Body of pancreas (tissue), 4 donors: Measurements from ENCODE around the gene NUDT14. TPM values are rescaled to one million over a fixed set of nuclear protein-coding genes. Genes with fewer than 3 reads are reported as not detected.

ENCODE experiments used
- ATAC-seq: fragments of 150-250 bp; one replicate; pipeline ENCODE4 v1.9.1; 2016
- DNase-seq, 4 donors: peaks; one replicate each; pipeline ENCODE4 v3.0.0-alpha.2; 2019
- H3K27ac ChIP-seq, 4 donors: fragments of 200-600 bp; sonication (generic); 1 replicate in 3 of 4; 2 replicates in 1 of 4; pipeline versions ENCODE4 v1.5.1 to v1.6.1; 2016 to 2019; ENCODE audit warnings: mild to moderate bottlenecking in 1 of 4, mixed read lengths in 1 of 4, moderate library complexity in 1 of 4
- H3K27me3 ChIP-seq, 2 donors: fragments of 200-600 bp; sonication (generic); one replicate each; pipeline ENCODE4 v1.6.0; 2016; ENCODE audit warnings: mild to moderate bottlenecking in 1 of 2
- H3K36me3 ChIP-seq, 2 donors: fragments of 200-600 bp; sonication (generic); replicated peaks in 1 of 2; 2 replicates each; pipeline ENCODE4 v1.5.1; 2016; ENCODE audit warnings: low read depth in 2 of 2; ENCODE audit not compliant: insufficient read depth in 1 of 2
- H3K4me1 ChIP-seq: fragments of 200-600 bp; sonication (generic); one replicate; pipeline ENCODE4 v1.6.0; 2016
- H3K4me3 ChIP-seq, 2 donors: fragments of 200-600 bp; sonication (generic); 1 replicate in 1 of 2; 2 replicates in 1 of 2; pipeline ENCODE4 v1.5.1; 2016 to 2019
- H3K9me3 ChIP-seq, 3 donors: fragments of 200-600 bp; sonication (generic); 1 replicate in 2 of 3; 2 replicates in 1 of 3; pipeline ENCODE4 v1.5.1; 2016
- POLR2A ChIP-seq, 3 donors: fragments of 450-650 bp; IDR thresholded peaks; one replicate each; pipeline ENCODE4 v1.6.1; 2016; ENCODE audit warnings: antibody characterized with exemption in 3 of 3, mild to moderate bottlenecking in 2 of 3
- WGBS, 2 donors: methylation state at CpG; one replicate each; pipeline ENCODE4 v1.1.5; 2017; 5-methylcytosine and 5-hydroxymethylcytosine counted together
- intact Hi-C: fragments of 100-400 bp; cut with DNase I; formaldehyde crosslinking; loops from one replicate; pipeline ENCODE4 v1.15.1; 2023
- total RNA-seq, 2 donors: library from RNA; depleted of rRNA; stranded (reverse); fragments of >200 nt; gene quantifications; one replicate each; pipeline ENCODE4 v1.1.0, GENCODE V29; 2016
- TF ChIP-seq, protein P1 (sequence below), 7 experiments: fragments of 450-650 bp in 4 of 7; fragments of 200-600 bp in 3 of 7; sonication (generic) in 3 of 7; IDR thresholded peaks; one replicate each; pipeline ENCODE4 v1.5.1; 2016 to 2019; ENCODE audit warnings: antibody characterized with exemption in 7 of 7

The NUDT14 gene
- total RNA-seq, 2 donors from 2014 or later = 28.8 to 66.9 TPM

DNA sequence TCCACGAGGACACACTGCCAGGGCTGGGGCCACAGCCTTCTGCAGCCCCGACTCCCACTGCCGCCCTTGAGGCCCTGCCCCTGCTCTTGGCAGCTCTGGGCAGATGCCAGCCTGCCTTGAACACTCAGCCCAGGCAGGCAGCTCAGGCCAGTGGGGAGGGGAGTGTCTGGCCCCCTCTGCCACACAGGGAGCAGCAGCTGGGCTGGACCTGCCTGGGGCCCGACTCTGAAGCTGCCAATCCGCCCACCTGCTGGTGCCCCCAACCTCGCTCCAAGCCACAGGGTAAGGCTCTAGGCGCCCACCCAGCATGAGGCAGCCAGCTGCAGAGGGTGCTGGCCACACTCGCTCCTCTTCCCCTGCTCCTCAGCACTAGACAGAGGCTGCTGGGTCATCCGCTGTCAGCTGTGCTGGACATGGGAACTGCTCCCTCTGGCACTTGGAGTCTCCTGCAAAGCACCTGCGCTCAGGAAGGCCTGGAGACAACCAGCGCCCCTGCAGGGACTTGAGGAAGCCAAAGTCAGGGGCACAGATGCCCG is 24.6 kb upstream of the NUDT14 start:
- ATAC-seq (no peak), DNase-seq (peak in 3 of 4 donors; percentile 53 to 76 (median 75))
- H3K27ac ChIP-seq = peak overlapping the region; percentile 46 to 56 (median 54)
- peaks cover 49% of the 10 kb centered on the region for H3K4me1 ChIP-seq
- TF ChIP-seq, protein P1, sequence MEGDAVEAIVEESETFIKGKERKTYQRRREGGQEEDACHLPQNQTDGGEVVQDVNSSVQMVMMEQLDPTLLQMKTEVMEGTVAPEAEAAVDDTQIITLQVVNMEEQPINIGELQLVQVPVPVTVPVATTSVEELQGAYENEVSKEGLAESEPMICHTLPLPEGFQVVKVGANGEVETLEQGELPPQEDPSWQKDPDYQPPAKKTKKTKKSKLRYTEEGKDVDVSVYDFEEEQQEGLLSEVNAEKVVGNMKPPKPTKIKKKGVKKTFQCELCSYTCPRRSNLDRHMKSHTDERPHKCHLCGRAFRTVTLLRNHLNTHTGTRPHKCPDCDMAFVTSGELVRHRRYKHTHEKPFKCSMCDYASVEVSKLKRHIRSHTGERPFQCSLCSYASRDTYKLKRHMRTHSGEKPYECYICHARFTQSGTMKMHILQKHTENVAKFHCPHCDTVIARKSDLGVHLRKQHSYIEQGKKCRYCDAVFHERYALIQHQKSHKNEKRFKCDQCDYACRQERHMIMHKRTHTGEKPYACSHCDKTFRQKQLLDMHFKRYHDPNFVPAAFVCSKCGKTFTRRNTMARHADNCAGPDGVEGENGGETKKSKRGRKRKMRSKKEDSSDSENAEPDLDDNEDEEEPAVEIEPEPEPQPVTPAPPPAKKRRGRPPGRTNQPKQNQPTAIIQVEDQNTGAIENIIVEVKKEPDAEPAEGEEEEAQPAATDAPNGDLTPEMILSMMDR (IDR thresholded peaks at IDR 0.05) = no peak
- no peak for TF ChIP-seq POLR2A (IDR thresholded peaks at IDR 0.05)
- H3K9me3 ChIP-seq = no peaks in the 10 kb centered on the region
- intact Hi-C loops = no loop called here
- H3K36me3 ChIP-seq = no peaks in the 10 kb centered on the region
- no peak overlapping the region for H3K4me3 ChIP-seq
- peaks cover 0 to 9% of the 10 kb centered on the region in 2 donors for H3K27me3 ChIP-seq
- 19% methylated on average over 12 of the region's 12 CpGs; no CpG with 5 or more reads in 1 of the 2 donors for WGBS, 2 donors

DNA sequence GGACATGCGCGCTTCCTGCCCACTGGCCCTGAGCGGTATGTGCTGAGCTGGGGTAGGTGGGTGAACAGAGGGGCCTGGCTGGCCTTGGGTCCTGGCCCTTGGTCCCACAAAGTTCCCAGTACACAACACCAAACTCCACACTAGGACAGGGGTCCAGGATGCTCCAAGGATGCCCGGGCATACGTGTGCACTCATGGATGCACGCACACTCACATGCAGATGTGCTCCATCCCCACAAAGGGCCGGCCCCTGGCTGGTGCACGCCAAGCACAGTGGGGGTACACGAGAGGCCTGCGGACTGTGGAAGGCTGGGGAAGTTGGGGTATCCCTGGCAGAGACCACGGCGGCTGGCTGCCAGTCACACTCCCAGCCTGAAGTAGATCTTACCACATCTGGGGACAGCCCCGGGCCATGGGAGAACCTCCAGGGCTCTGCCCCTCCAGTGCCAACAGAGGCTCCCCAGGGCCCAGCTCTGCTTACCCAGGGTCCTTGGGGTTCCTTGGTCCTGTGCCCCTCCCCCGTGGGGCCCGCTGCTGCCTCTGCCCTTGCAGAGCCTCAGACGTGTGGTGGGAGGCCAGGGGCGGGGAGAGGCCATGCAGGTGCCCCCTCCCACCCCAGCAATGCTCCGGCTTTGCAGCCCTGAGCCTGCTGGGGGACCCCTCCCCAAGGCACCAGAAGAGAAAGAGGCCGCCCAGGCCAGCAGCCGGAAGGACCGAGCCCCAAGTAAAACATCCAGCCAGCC is 24.0 kb upstream of the NUDT14 start:
- peak overlapping the region; percentile 46 to 56 (median 55) for H3K27ac ChIP-seq
- DNase-seq = peak in 1 of 4 donors; percentile 24
- intact Hi-C loops = loop anchor here (5.0 kb wide), 2 partner anchors 77 to 142 kb away; no protein-coding TSS in a partner anchor
- no peaks in the 10 kb centered on the region for H3K36me3 ChIP-seq
- no peak for ATAC-seq
- TF ChIP-seq, protein P1 (IDR thresholded peaks at IDR 0.05) = no peak
- no peak for TF ChIP-seq POLR2A (IDR thresholded peaks at IDR 0.05)
- WGBS, 2 donors = 20 to 49% methylated on average over 1 to 21 of the region's 21 CpGs
- peaks cover 0 to 14% of the 10 kb centered on the region in 2 donors for H3K27me3 ChIP-seq
- peaks cover 49% of the 10 kb centered on the region for H3K4me1 ChIP-seq
- no peaks in the 10 kb centered on the region for H3K9me3 ChIP-seq
- no peak overlapping the region for H3K4me3 ChIP-seq

DNA sequence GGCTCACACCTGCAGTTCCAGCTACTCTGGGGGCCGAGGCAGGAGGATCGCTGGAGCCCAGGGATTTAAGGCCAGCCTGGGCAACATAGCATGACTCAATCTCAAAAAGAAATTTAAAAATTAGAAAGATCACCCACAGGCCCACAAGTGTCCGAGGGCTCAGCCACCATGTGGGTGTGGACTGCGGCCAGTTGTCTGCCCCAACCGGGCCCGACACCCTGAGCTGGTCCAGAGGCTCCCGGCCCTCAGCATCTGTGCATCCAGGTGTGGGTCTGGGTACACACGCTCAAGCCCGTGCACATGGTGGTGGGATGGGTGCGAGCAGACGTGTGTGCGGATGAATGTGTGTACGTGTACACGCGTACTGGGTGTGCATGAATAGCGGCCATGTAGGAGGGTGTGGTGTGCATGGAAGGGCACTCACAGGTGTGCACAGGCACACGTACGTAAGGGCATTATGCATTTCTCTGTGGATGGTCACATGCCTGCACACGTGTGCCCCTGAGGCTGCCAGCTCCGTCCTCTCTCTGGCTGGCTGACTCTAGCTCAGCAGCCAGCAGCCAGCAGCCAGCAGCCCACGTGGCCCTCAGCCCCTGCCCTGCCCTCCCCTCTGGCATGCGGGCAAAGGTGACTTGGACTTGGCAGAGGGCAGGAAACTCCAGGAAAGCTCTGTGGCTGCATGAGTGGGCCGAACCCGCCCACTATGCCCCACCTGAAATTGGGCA is 23.3 kb upstream of the NUDT14 start:
- ATAC-seq (peak; percentile 92), DNase-seq (peak; percentile 89 to 95 (median 93))
- Histone ChIP-seq H3K9me3 (no peaks in the 10 kb centered on the region), H3K4me3 (no peak overlapping the region), H3K4me1 (peaks cover 49% of the 10 kb centered on the region), H3K27ac (peak overlapping the region; percentile 46 to 56 (median 55)), H3K27me3 (peaks cover 0 to 18% of the 10 kb centered on the region in 2 donors), H3K36me3 (no peaks in the 10 kb centered on the region)
- WGBS, 2 donors = 32 to 34% methylated on average over 13 to 23 of the region's 24 CpGs
- TF ChIP-seq, protein P1 (IDR thresholded peaks at IDR 0.05) = peak in 1 of 7 experiments; percentile 15
- no peak for TF ChIP-seq POLR2A (IDR thresholded peaks at IDR 0.05)
- intact Hi-C loops = loop anchor here (5.0 kb wide), 2 partner anchors 78 to 143 kb away; no protein-coding TSS in a partner anchor

DNA sequence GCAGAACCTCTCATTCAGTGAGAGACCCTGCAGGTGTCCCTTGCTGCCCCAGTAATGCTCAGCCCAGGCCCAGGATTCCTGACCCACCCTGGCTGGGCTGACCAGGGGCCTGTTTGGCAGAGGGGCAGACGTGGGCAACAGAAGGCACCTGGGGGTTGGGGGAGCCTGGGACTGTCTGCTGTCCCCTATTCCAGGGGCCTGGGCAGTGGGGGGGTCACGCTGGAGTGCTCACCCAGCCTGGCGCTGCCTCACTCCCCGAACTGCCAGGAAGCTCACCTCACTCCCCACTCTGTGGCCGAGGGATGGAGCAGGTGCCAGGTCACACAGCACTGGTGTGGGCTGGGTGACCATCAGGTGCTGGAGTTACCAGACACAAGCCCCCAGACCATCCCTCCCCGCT is 22.6 kb upstream of the NUDT14 start:
- no peak for ATAC-seq
- Histone ChIP-seq H3K27ac (peak overlapping the region in 2 of 4 donors; percentile 46 to 56), H3K36me3 (no peaks in the 10 kb centered on the region), H3K9me3 (no peaks in the 10 kb centered on the region), H3K4me3 (no peak overlapping the region), H3K4me1 (peaks cover 49% of the 10 kb centered on the region), H3K27me3 (peaks cover 0 to 21% of the 10 kb centered on the region in 2 donors)
- TF ChIP-seq POLR2A (IDR thresholded peaks at IDR 0.05) = no peak
- TF ChIP-seq, protein P1 (IDR thresholded peaks at IDR 0.05) = no peak
- intact Hi-C loops = loop anchor here (5.0 kb wide), 2 partner anchors 79 to 144 kb away; no protein-coding TSS in a partner anchor
- DNase-seq = no peak
- 81 to 86% methylated on average over 3 to 6 of the region's 6 CpGs for WGBS, 2 donors
